Stimulated activated CD4-positive, alpha-beta T cell treated with anti-CD3 and anti-CD28 coated beads, TNF-alpha, amount 100 ng/mL, for 4 hours (primary cell): ENCODE data around the gene KIF2C.
"Not testable (repeated sequence)": the region's sequence is repeated elsewhere in the genome, so short reads cannot be mapped to it uniquely, and the experiment has no call there.

ENCODE experiments used
- DNase-seq, 3 experiments: peaks; one replicate each; pipeline ENCODE4 v3.0.0-alpha.2; 2020; ENCODE audit warnings: low read depth in 3 of 3

The KIF2C gene

GRCh38 chr1:44810101-44810761, 70.6 kb downstream of the KIF2C start:
- DNase-seq = no peak

GRCh38 chr1:44810762-44811105, 71.1 kb downstream of the KIF2C start:
- DNase-seq = not testable (repeated sequence)

DNA sequence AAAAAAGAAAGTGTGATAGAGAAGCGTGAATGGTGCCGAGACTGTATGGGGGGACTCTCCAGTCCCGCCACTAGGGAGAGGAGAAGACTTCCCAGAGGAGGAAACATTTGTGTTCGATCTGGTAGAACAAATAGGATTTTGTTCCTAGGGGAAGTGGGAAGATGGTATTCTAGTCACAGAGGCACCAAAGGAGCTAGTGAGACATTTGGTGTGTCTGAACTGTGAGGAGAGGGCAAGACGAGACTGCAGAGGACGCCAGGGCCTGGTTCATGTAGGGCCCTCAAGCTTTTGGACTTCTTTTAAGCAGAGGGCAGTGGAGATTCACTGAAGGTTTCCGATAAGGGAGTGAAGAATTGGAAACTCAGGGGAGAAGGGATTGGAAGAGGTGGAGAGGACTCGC, 71.6 kb downstream of the KIF2C start:
- DNase-seq = no peak

GRCh38 chr1:44812822-44813543, 73.3 kb downstream of the KIF2C start:
- DNase-seq = no peak

DNA sequence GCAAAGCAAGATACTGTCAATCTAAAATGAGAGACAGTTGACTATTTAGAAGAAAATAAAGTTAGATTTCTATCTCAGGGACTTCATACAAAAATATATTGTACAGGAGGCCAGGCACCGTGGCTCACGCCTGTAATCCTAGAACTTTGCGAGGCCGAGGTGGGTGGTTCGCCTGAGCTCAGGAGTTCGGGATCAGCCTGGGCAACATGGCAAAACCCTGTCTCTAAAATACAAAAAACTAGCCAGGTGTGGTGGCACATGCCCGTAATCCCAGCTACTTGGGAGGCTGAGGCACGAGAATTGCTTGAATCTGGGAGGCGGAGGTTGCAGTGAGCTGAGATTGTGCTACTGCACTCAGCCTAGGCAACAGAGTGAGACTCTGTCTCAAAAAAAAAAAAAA, 76.3 kb downstream of the KIF2C start:
- not testable (repeated sequence) for DNase-seq

DNA sequence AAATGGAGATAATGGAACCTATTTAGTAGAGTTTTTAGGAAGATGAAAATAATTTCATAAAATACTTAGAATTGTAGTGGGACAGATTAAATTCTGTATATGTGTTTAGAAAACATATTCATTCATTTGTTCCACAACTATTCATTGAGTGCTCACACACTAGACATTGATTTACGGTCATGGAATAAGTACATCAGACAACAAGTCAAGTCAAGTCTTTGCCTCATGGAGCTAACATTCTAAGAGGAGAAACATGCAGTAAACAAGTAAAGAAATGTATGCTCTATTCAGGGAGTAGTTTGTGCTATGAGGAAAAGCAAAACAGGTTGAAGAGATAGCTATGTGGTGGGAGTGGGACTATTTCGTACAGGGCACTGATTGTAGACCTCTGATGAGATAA, 77.7 kb downstream of the KIF2C start:
- no peak for DNase-seq
